ENCODE data around the gene ARHGAP26. TPM values are rescaled to one million over a fixed set of nuclear protein-coding genes. Genes with fewer than 3 reads are reported as not detected.
A peak's percentile ranks its signal among the peaks of the same experiment; 100 is the strongest.

The ARHGAP26 gene
- total RNA-seq, 4 donors from 2014 or later = 28.2 to 52.3 (median 37.9) TPM

- H3K4me1 ChIP-seq = peaks cover 26 to 55% of the 10 kb centered on the region in 2 donors
- H3K9me3 ChIP-seq = no peaks in the 10 kb centered on the region
- peak overlapping the region in 2 of 3 donors; percentile 50 to 74 for H3K27ac ChIP-seq
- WGBS, 2 donors = 68 to 76% methylated on average over 12 to 13 of the region's 13 CpGs
- H3K36me3 ChIP-seq = no peaks in the 10 kb centered on the region
- TF ChIP-seq POLR2A (IDR thresholded peaks at IDR 0.05) = no peak
- TF ChIP-seq, protein P1, sequence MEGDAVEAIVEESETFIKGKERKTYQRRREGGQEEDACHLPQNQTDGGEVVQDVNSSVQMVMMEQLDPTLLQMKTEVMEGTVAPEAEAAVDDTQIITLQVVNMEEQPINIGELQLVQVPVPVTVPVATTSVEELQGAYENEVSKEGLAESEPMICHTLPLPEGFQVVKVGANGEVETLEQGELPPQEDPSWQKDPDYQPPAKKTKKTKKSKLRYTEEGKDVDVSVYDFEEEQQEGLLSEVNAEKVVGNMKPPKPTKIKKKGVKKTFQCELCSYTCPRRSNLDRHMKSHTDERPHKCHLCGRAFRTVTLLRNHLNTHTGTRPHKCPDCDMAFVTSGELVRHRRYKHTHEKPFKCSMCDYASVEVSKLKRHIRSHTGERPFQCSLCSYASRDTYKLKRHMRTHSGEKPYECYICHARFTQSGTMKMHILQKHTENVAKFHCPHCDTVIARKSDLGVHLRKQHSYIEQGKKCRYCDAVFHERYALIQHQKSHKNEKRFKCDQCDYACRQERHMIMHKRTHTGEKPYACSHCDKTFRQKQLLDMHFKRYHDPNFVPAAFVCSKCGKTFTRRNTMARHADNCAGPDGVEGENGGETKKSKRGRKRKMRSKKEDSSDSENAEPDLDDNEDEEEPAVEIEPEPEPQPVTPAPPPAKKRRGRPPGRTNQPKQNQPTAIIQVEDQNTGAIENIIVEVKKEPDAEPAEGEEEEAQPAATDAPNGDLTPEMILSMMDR (IDR thresholded peaks at IDR 0.05) = no peak
- no peaks in the 10 kb centered on the region for H3K27me3 ChIP-seq
- DNase-seq = no peak
- intact Hi-C loops (cut with DNase I) = no loop called here
- no peak overlapping the region for H3K4me3 ChIP-seq (replicated peaks in 1 of 3)
Measured at GRCh38 chr5:142825378-142826089, 55.4 kb downstream of the ARHGAP26 start.

GRCh38 chr5:142826093-142826492 lies 55.9 kb downstream of the ARHGAP26 start:
- peaks cover 26 to 55% of the 10 kb centered on the region in 2 donors for H3K4me1 ChIP-seq
- no peaks in the 10 kb centered on the region for H3K27me3 ChIP-seq
- no peaks in the 10 kb centered on the region for H3K9me3 ChIP-seq
- 75 to 84% methylated on average over 5 of the region's 5 CpGs for WGBS, 2 donors
- intact Hi-C loops (cut with DNase I) = no loop called here
- H3K27ac ChIP-seq = peak overlapping the region; percentile 19 to 74 (median 50)
- TF ChIP-seq, protein P1 (IDR thresholded peaks at IDR 0.05) = no peak
- TF ChIP-seq POLR2A (IDR thresholded peaks at IDR 0.05) = no peak
- H3K4me3 ChIP-seq (replicated peaks in 1 of 3) = no peak overlapping the region
- H3K36me3 ChIP-seq = no peaks in the 10 kb centered on the region
- DNase-seq = no peak

GRCh38 chr5:142826741-142827492 lies 56.7 kb downstream of the ARHGAP26 start:
- H3K9me3 ChIP-seq = no peaks in the 10 kb centered on the region
- H3K36me3 ChIP-seq = no peaks in the 10 kb centered on the region
- H3K4me1 ChIP-seq = peaks cover 26 to 51% of the 10 kb centered on the region in 2 donors
- H3K27ac ChIP-seq = peak overlapping the region; percentile 19 to 74 (median 50)
- no peak overlapping the region for H3K4me3 ChIP-seq (replicated peaks in 1 of 3)
- DNase-seq = peak; percentile 63 to 86
- no peaks in the 10 kb centered on the region for H3K27me3 ChIP-seq
- no peak for TF ChIP-seq POLR2A (IDR thresholded peaks at IDR 0.05)
- TF ChIP-seq, protein P1 (IDR thresholded peaks at IDR 0.05) = no peak
- intact Hi-C loops (cut with DNase I) = no loop called here
- WGBS, 2 donors = 56 to 61% methylated on average over 3 of the region's 3 CpGs

DNA sequence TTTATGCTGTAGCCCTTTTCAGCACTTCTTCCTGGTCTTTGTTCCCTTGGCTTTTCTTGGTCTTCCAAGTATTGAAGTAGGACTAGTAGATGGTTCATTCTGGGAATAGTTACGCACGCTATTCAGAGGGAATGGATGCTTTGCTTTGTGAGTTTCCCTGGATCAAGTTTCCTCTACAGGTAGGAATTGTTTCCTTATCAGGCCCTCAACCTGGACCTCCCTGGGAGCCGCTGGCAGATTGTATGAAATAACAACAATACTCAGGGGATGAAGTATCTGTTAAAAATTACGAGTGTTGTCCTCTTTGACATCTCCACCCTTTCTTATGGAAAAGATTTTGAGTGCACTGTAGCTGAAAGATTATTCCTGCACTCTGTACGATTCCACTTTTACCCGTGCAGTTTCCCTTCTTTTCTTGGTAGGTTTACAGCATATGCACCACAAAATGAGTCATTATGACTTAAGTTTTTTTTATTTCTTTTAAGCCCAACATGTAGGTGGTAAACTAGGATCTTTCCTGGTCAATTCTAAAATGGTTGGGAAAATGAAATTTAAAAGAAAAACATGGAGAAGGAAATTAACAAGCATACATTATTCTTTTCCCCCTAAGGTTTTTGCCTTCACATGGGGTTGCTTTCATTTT lies 57.9 kb downstream of the ARHGAP26 start:
- intact Hi-C loops (cut with DNase I) = no loop called here

More for the DNA sequence above, 57.9 kb downstream of the ARHGAP26 start:
- Histone ChIP-seq H3K4me3 (replicated peaks in 1 of 3) (no peak overlapping the region), H3K27ac (peak overlapping the region in 2 of 3 donors; percentile 50 to 74), H3K27me3 (no peaks in the 10 kb centered on the region), H3K9me3 (no peaks in the 10 kb centered on the region), H3K4me1 (peaks cover 26 to 51% of the 10 kb centered on the region in 2 donors), H3K36me3 (no peaks in the 10 kb centered on the region)
- no peak for TF ChIP-seq POLR2A (IDR thresholded peaks at IDR 0.05)
- TF ChIP-seq, protein P1 (IDR thresholded peaks at IDR 0.05) = no peak
- WGBS, 2 donors = 86 to 91% methylated on average over 6 of the region's 6 CpGs
- no peak for DNase-seq
